ENCODE data around the gene FAM120B.

The FAM120B gene

GRCh38 chr6:170271771-170272314 is 34.7 kb upstream of the FAM120B start:
- DNase-seq (ENCODE audit: low read depth), result no peak

GRCh38 chr6:170272341-170273065 is 34.1 kb upstream of the FAM120B start:
- no peak for DNase-seq (ENCODE audit: low read depth)

DNA sequence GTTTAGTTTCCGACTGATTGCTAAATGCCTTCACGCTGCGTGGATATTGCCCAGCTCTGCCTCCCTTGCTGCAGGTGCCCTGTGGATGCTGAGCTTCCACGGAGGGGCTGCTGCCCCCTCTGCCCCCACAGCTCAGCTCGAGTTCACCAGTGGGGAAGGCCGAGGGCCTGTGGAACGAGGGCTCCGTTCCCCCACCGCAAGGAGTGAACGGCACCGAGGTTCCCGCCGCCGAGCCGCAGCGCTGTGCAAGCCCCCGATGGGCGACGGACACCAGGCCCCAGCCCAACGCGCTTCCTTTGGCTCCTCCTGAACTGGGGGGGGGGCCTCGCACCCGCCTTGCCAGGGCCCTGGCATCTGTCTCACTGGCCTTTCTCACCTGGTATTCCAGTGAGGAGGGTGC is 33.4 kb upstream of the FAM120B start:
- no peak for DNase-seq (ENCODE audit: low read depth)

DNA sequence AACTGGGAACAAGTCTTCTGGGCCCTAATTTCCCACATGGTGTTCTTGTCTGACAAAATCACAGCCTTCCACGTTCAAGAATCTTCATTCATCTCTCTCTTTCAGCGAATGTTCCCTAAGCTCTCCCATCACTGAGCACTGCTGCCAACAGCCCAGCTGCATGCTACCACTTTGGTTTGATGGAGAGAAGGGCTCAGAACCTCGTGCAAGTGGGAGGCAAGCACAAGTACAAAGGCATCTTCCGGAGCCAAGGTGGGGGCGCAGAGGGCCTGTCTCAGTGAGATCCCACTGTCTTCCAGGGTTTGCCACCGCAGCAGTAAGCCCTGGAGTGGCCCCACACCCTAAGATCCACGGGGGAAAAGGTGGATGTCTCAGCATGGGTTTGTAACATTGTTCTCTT is 32.9 kb upstream of the FAM120B start:
- DNase-seq (ENCODE audit: low read depth), result no peak

DNA sequence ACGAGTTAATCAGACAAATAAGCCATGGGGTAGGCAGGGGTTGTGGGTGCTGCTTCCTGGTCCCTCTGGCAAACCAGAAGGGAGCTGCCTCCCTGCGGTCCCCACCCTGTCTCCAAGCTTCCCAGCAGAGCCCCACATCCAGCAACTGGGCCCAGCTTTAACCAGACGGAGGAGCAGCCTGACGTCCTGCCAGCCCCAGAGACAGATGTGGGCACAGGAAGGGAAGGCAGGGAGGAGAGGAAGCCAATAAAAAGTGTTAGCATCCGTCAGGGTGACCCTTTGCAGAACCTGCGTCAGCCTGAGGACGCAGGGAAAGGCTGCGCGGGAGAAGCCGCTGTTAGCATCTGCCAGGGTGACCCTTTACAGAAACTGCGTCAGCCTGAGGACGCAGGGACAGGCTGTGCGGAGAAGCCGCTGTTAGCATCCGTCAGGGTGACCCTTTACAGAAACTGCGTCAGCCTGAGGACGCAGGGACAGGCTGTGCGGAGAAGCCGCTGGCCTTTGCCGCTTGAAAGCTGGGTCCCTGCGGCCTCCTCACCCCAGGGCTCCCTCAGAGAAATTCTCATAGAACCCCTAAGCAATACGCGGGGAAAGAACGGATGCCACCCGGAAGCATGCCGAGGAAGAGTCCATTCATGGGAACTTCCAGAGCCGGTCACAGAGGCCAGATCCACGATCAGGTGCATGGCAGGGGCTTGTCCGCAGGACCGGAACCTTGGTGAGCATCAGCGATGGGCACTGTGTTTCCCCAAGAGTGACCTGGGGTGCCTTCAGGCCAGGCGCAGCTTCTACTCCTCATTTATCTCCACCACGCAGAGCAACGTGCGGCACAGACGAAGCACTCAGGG is 31.6 kb upstream of the FAM120B start:
- no peak for DNase-seq (ENCODE audit: low read depth)

DNA sequence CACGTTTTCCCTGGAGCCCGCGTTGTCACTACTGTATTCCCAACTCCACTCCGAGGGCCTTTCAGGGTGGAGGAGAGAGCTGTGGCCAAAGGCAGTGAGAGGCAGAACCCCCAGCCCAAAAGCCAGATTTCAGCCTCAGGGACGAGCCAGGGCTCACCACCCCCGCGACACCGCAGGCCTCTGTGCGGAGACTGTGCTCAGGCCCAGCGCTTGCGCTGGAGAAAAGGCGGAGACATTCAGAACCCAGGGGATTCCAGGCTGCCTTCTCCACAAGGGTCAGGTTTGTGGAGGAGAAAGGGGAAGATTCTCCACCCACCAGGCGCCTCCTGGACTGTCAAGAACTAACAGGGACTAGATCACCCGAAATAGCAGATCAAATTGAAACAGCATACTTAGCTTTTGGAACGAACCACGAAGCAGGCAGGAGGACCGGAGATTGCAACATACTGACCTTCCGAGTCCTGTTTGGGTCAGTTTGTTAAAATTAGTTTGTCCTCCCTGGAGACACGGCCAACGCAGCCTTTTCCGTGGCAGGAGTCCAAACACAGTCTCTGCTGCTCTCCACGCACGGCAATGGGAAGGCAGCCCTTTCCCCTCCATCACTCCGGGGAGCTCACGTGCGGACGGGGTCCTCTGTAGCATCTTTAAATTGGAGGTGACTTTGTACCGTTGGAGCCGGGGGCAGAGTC is 30.0 kb upstream of the FAM120B start:
- no peak for DNase-seq (ENCODE audit: low read depth)

- no peak for DNase-seq (ENCODE audit: low read depth)
Measured at GRCh38 chr6:170277893-170278742, 28.4 kb upstream of the FAM120B start.

DNA sequence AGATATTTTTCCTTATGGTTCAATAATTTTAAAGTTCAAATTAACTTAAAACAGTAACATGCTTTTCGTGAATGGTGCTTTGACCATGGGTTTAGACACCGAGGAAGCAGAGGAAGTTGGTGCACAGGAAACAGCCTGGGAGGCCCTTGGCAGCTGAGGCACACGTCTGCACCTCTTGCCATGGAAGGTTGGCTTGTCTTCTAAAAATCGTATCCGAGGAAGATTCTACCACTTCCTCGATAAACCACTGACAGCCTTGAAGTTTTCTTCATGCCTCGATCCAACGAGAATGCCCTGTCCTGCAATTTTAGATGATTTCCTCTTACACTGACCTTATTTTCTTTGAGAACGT is 27.8 kb upstream of the FAM120B start:
- no peak for DNase-seq (ENCODE audit: low read depth)

DNA sequence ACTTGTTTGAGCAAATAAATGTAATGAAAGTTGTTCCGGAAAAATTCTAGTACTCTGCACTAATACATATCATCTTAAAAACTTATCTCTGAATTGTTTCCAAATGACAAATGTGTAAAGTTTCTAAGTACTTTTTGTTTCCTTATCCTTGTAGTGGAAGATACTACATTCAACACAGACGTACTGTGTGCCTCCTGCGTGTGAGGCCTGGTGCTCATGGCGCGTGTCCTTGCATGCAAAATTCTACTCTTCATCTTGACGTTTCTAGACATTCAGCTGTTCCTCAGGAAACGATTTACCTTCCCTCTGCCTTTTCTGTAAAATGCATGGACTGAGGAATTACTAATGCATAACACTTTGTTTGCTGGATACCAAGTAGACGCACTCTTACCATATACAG is 27.1 kb upstream of the FAM120B start:
- no peak for DNase-seq (ENCODE audit: low read depth)

- no peak for DNase-seq (ENCODE audit: low read depth)
Measured at GRCh38 chr6:170279977-170280688, 26.4 kb upstream of the FAM120B start.

DNA sequence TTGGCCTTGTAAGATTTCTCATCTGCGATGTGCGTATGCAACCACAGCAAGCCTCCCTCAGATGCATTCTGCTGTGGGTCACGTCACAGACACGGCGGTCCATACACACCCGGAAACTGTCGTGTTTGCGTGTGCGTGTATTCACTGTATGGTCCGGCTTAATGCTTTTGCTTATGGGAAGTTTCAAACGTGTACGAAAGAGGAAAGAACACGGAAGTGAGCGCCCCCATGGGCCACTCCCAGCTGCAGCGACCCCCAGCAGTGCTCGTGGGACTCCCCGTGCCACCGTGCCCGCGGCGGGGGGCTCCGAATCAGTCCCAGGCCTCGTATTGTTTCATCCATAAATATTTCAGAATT is 25.9 kb upstream of the FAM120B start:
- DNase-seq (ENCODE audit: low read depth), result no peak

DNA sequence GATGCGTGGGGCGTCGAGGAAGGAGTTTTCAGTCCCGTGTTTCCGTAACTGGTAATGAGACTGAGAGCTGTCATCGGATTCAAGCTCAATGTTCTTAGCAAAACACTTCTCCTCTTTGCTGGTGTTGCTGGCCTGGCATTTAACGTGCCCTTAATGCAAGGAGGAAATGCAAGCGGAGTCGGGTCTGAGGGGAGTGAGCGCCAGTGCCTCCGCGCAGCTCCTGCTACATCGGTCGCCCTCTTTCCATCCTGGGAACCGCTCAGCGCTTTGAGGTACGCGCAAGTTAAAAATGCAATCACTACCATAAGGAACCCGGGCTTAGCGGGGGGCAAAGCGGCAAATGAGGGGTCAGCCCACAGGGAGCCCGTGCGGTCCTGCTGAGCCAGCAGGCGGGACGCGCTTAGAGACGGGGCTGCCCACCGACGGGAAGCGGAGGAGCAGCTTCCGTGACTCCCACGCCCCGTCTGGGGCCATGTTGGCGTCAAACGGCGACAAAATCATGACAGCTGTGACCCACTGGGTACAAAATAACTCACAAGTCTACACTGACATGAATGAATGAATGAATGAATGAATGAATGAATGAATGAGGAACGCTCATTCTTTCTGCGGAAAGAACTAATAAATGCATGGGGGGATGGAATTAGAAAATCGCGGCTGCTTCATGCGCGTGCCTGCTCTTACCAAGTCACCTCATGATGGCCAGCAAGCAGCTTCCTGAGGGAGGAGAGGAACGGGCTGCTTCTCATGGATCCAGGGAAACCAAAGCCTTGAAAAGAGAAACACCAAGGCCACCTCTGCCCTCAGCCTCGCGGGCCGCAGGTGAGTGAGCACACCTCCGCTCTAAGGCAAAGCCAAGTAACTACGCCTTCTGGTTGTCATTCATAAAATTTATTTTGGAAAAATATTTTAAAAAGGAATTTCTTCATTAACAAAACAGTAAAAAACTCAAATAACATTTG is 24.9 kb upstream of the FAM120B start:
- no peak for DNase-seq (ENCODE audit: low read depth)

GRCh38 chr6:170282512-170283158 is 23.9 kb upstream of the FAM120B start:
- DNase-seq (ENCODE audit: low read depth), result no peak

- no peak for DNase-seq (ENCODE audit: low read depth)
Measured at GRCh38 chr6:170283212-170284081, 23.1 kb upstream of the FAM120B start.

DNA sequence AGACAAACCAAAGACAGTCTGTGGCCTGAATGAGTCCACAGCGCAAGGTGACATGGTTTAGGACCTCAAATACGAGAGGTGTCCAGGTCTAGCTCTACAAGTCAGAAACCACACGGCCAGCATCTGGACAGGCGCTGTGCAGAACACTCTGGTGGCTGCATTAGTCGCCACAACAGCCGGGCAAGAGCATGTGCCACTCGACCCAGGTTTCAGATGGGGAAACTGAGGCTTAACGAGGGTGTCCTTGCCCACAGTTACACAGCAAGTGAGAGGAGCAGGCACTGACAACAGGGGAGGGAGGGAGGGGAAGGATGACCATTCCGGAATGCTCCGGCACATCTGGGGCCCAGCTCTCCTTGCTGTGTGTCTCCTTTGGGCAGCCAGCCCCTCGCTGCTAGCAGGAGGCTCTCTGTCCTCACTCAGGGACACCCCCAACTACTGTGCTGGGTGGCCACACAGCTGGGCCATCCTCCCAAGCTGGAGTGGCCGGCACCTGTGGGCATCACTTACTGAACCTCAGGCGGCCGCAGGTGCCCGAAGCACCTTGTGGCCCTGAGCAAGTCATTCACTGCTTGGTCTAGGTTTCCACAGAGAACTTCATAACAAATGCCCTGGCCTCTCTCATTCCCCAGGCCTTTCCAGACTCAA is 22.3 kb upstream of the FAM120B start:
- no peak for DNase-seq (ENCODE audit: low read depth)

- no peak for DNase-seq (ENCODE audit: low read depth)
Measured at GRCh38 chr6:170284866-170285469, 21.6 kb upstream of the FAM120B start.

- no peak for DNase-seq (ENCODE audit: low read depth)
Measured at GRCh38 chr6:170285482-170285881, 21.1 kb upstream of the FAM120B start.
